ENCODE measurements around the gene AK1. TPM values are rescaled to one million over a fixed set of nuclear protein-coding genes. Genes with fewer than 3 reads are reported as not detected.
A peak's percentile ranks its signal among the peaks of the same experiment; 100 is the strongest.

Gene AK1
- total RNA-seq, 4 donors from 2014 or later, result 37.4 to 75.0 (median 56.0) TPM

- H3K27me3 ChIP-seq, result no peaks in the 10 kb centered on the region
- peaks cover 0 to 16% (median 7%) of the 10 kb centered on the region in 4 donors for H3K36me3 ChIP-seq
- intact Hi-C loops (cut with DNase I), result no loop called here
- peaks cover 30 to 54% (median 43%) of the 10 kb centered on the region in 4 donors for H3K4me1 ChIP-seq
- no peak overlapping the region for H3K4me3 ChIP-seq
- DNase-seq (ENCODE audit: extremely low spot score), result no peak
- WGBS, result 79% methylated on average over 8 of the region's 8 CpGs
- H3K9me3 ChIP-seq, result no peaks in the 10 kb centered on the region
- no peak overlapping the region for H3K27ac ChIP-seq (replicated peaks in 1 of 4)
- no peak for TF ChIP-seq EP300 (IDR thresholded peaks at IDR 0.05)
- no peak for TF ChIP-seq CTCF (IDR thresholded peaks at IDR 0.05)
- no peak for TF ChIP-seq POLR2A (IDR thresholded peaks at IDR 0.05; ENCODE audit: low read depth)
- TF ChIP-seq POLR2AphosphoS5 (IDR thresholded peaks at IDR 0.05), result no peak
Observed at GRCh38 chr9:127880143-127880542, 2.7 kb upstream of the AK1 start.

- peak overlapping the region in 2 of 4 donors; percentile 84 to 87 for H3K27ac ChIP-seq (replicated peaks in 1 of 4)
- 62% methylated on average over 8 of the region's 8 CpGs for WGBS
- H3K27me3 ChIP-seq, result no peaks in the 10 kb centered on the region
- H3K4me1 ChIP-seq, result peaks cover 37 to 55% (median 48%) of the 10 kb centered on the region in 4 donors
- peaks cover 0 to 7% (median 0%) of the 10 kb centered on the region in 4 donors for H3K36me3 ChIP-seq
- TF ChIP-seq POLR2A (IDR thresholded peaks at IDR 0.05; ENCODE audit: low read depth) (no peak), POLR2AphosphoS5 (IDR thresholded peaks at IDR 0.05) (no peak), EP300 (IDR thresholded peaks at IDR 0.05) (no peak), CTCF (IDR thresholded peaks at IDR 0.05) (no peak)
- no peak for DNase-seq (ENCODE audit: extremely low spot score)
- H3K9me3 ChIP-seq, result no peaks in the 10 kb centered on the region
- no peak overlapping the region for H3K4me3 ChIP-seq
- intact Hi-C loops (cut with DNase I), result no loop called here
Observed at GRCh38 chr9:127878652-127879390, 1.3 kb upstream of the AK1 start.

- H3K4me1 ChIP-seq, result peaks cover 44 to 62% (median 54%) of the 10 kb centered on the region in 4 donors
- peak overlapping the region; percentile 80 to 91 (median 86) for H3K27ac ChIP-seq (replicated peaks in 1 of 4)
- TF ChIP-seq EP300 (IDR thresholded peaks at IDR 0.05), result no peak
- TF ChIP-seq POLR2A (IDR thresholded peaks at IDR 0.05; ENCODE audit: low read depth), result no peak
- no peak for TF ChIP-seq CTCF (IDR thresholded peaks at IDR 0.05)
- no peak for TF ChIP-seq POLR2AphosphoS5 (IDR thresholded peaks at IDR 0.05)
- 39% methylated on average over 18 of the region's 18 CpGs for WGBS
- DNase-seq (ENCODE audit: extremely low spot score), result no peak
- H3K27me3 ChIP-seq, result no peaks in the 10 kb centered on the region
- H3K4me3 ChIP-seq, result peak overlapping the region; percentile 67 to 91 (median 76)
- intact Hi-C loops (cut with DNase I), result no loop called here
- H3K9me3 ChIP-seq, result no peaks in the 10 kb centered on the region
- peaks cover 0 to 9% (median 3%) of the 10 kb centered on the region in 4 donors for H3K36me3 ChIP-seq
Observed at GRCh38 chr9:127878001-127878651, 651 bp upstream of the AK1 start.

GRCh38 chr9:127876764-127877562 lies 512 bp downstream of the AK1 start:
- WGBS, result 0% methylated on average over 12 of the region's 26 CpGs
- no peaks in the 10 kb centered on the region for H3K9me3 ChIP-seq
- intact Hi-C loops (cut with DNase I), result no loop called here
- peak overlapping the region; percentile 80 to 91 (median 86) for H3K27ac ChIP-seq (replicated peaks in 1 of 4)
- no peak for TF ChIP-seq CTCF (IDR thresholded peaks at IDR 0.05)
- TF ChIP-seq EP300 (IDR thresholded peaks at IDR 0.05), result no peak
- no peak for TF ChIP-seq POLR2AphosphoS5 (IDR thresholded peaks at IDR 0.05)
- no peak for TF ChIP-seq POLR2A (IDR thresholded peaks at IDR 0.05; ENCODE audit: low read depth)
- no peaks in the 10 kb centered on the region for H3K27me3 ChIP-seq
- peaks cover 46 to 61% (median 55%) of the 10 kb centered on the region in 4 donors for H3K4me1 ChIP-seq
- DNase-seq (ENCODE audit: extremely low spot score), result no peak
- peaks cover 0 to 16% (median 14%) of the 10 kb centered on the region in 4 donors for H3K36me3 ChIP-seq
- H3K4me3 ChIP-seq, result peak overlapping the region; percentile 67 to 91 (median 76)

Measured in esophagus muscularis mucosa (tissue), 4 donors.